Liver (tissue), 3 donors: ENCODE measurements around the gene RAD51B.

Experiments used
- CTCF ChIP-seq: fragments of 150-350 bp; IDR thresholded peaks from 2 replicates; pipeline ENCODE4 v1.5.1; 2017; ENCODE audit warnings: improper control_type of control experiment, low read depth, low read length; ENCODE audit not compliant: missing input control
- JUND ChIP-seq, 2 donors: IDR thresholded peaks; 2 replicates each; pipeline ENCODE4 v1.6.1; 2016; ENCODE audit warnings: antibody characterized with exemption in 2 of 2
- TAF1 ChIP-seq: conservative IDR thresholded peaks from 2 replicates; pipeline ENCODE4 v1.6.1; 2016; ENCODE audit warnings: antibody characterized with exemption, mild to moderate bottlenecking
- donor health status: healthy.
- donor health status: healthy.

GRCh38 chr14:68368850-68369249 is 549.3 kb downstream of the RAD51B start:
- no peak for TF ChIP-seq CTCF
- TF ChIP-seq TAF1, result no peak
- no peak for TF ChIP-seq JUND (IDR thresholded peaks at IDR 0.05)
